ENCODE results near the gene CER1. TPM values are rescaled to one million over a fixed set of nuclear protein-coding genes. Genes with fewer than 3 reads are reported as not detected.

Gene CER1
- total and polyA plus RNA-seq, 2 of the 8 experiments (the other 6 are each of a cell fraction or from before 2014, with no cell fraction given), result 0.26 to 3.4 TPM

DNA sequence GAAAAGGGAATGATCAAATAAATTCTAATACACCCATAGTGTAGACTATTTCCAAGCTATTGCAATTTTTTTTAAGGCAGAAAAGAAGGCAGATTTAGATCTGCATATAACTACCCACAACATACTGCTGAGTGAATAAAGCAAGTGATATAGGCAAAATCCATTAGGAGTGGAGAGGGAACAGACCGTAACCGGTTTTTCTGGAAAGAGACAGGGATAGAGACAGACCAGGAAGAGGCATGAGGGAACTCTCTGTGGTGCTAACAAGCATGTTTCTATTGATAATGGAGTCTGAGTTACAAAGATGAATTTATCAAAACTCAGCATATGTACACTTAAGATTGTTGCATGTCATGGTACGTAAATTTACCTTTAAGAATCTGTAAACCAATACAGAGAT, 43.8 kb downstream of the CER1 start:
- Histone ChIP-seq H3K9me3 (ENCODE audit: insufficient read depth in 2 of 2, low read depth in 1 of 2, low read length in 1 of 2) (no peaks in the 10 kb centered on the region), H3K18ac (ENCODE audit: extremely low read depth, low read length) (no peak overlapping the region), H3K4me2 (ENCODE audit: insufficient read depth in 1 of 2, low read depth in 2 of 2, low read length in 2 of 2) (no peak overlapping the region), H3K36me3 (ENCODE audit: control insufficient read depth in 2 of 4, insufficient read depth in 4 of 4, low read length in 3 of 4) (no peaks in the 10 kb centered on the region), H2AK5ac (ENCODE audit: low read depth, low read length) (no peak overlapping the region), H2AFZ (ENCODE audit: low read length) (no peak overlapping the region), H3K79me1 (ENCODE audit: low read depth, low read length) (no peaks in the 10 kb centered on the region), H3K23ac (ENCODE audit: insufficient read length) (no peak overlapping the region), H3K14ac (ENCODE audit: insufficient read length) (no peak overlapping the region), H4K91ac (replicated peaks; ENCODE audit: insufficient read length, low read length) (no peak overlapping the region), H2BK5ac (ENCODE audit: low read depth, low read length) (no peak overlapping the region), H4K20me1 (replicated peaks in 1 of 2; ENCODE audit: control insufficient read depth in 1 of 2, insufficient read depth in 2 of 2, low read length in 2 of 2) (no peaks in the 10 kb centered on the region), H2BK120ac (replicated peaks; ENCODE audit: low read depth, low read length) (no peak overlapping the region), H3K27me3 (replicated peaks in 1 of 4; ENCODE audit: control insufficient read depth in 3 of 4, extremely low read depth in 1 of 4, insufficient read depth in 3 of 4, low read length in 3 of 4) (no peaks in the 10 kb centered on the region), H3K23me2 (ENCODE audit: low read depth, low read length) (no peaks in the 10 kb centered on the region), H3K4ac (replicated peaks; ENCODE audit: insufficient read length, low read depth, low read length) (no peak overlapping the region), H2BK20ac (ENCODE audit: low read length) (no peak overlapping the region), H3K56ac (replicated peaks; ENCODE audit: insufficient read length, low read depth, low read length) (no peak overlapping the region), H4K5ac (ENCODE audit: insufficient read length, low read depth, low read length) (no peak overlapping the region), H4K8ac (ENCODE audit: extremely low read depth, insufficient read depth, low read length) (no peak overlapping the region), H3K4me1 (replicated peaks in 1 of 4; ENCODE audit: control insufficient read depth in 3 of 4, insufficient read depth in 4 of 4, low read length in 3 of 4) (no peaks in the 10 kb centered on the region), H3K27ac (ENCODE audit: low read depth, low read length) (no peak overlapping the region), H3K79me2 (ENCODE audit: control insufficient read depth in 1 of 2, insufficient read depth in 2 of 2, low read length in 2 of 2) (peaks cover 0 to 4% of the 10 kb centered on the region in 2 experiments; a peak in 1 of 4 replicates), H2BK15ac (ENCODE audit: low read length) (no peak overlapping the region), H2BK12ac (ENCODE audit: low read depth, low read length) (no peak overlapping the region), H3K9ac (replicated peaks in 1 of 4; ENCODE audit: extremely low read depth in 1 of 4, low read depth in 3 of 4, low read length in 3 of 4) (no peak overlapping the region), H3K4me3 (ENCODE audit: extremely low read depth in 1 of 4, insufficient read depth in 2 of 4, low read depth in 3 of 4, low read length in 4 of 4) (no peak overlapping the region)
- CTCF ChIA-PET (ENCODE audit: partially characterized antibody), result no interaction called here
- FAIRE-seq, result no peak
- POLR2A ChIA-PET (ENCODE audit: partially characterized antibody), result no interaction called here
- DNase-seq (ENCODE audit: low read depth in 1 of 2, low spot score in 2 of 2), result no peak
- WGBS, 2 experiments (ENCODE audit: extremely low coverage in 1 of 2, insufficient coverage in 1 of 2, insufficient read length in 1 of 2, insufficient replicate concordance in 2 of 2, low coverage in 1 of 2, low lambda C conversion rate in 2 of 2, missing lambda C conversion rate in 1 of 2), result 91% methylated on average over 3 of the region's 3 CpGs; no CpG with 5 or more reads in 1 of the 2 experiments
- no peak for TF ChIP-seq BRCA1 (IDR thresholded peaks at IDR 0.05; ENCODE audit: low read depth, low read length)
